Cardiac muscle cell (in vitro differentiated cells and primary cell): ENCODE measurements around the gene NCS1. TPM values are rescaled to one million over a fixed set of nuclear protein-coding genes. Genes with fewer than 3 reads are reported as not detected.

Source experiments
- DNase-seq, 2 donors: peaks; one replicate each; pipeline versions ENCODE4 v3.0.0 to v3.0.0-alpha.2; 2010 to 2017; ENCODE audit warnings: low read depth in 1 of 2, low spot score in 1 of 2
- H3K27ac ChIP-seq: fragments of 200-600 bp; sonication (generic); 2 replicates; pipeline ENCODE4 v1.5.1; 2016
- H3K27me3 ChIP-seq: fragments of 200-600 bp; sonication (generic); 2 replicates; pipeline ENCODE4 v1.6.0; 2016; ENCODE audit warnings: control low read depth
- H3K36me3 ChIP-seq: fragments of 200-600 bp; sonication (generic); 2 replicates; pipeline ENCODE4 v1.5.1; 2016; ENCODE audit warnings: control low read depth
- H3K4me1 ChIP-seq: fragments of 200-600 bp; sonication (generic); 2 replicates; pipeline ENCODE4 v1.8.1; 2017; ENCODE audit warnings: low read depth, mild to moderate bottlenecking, mixed run types
- H3K4me3 ChIP-seq: fragments of 200-600 bp; sonication (generic); 2 replicates; pipeline ENCODE4 v1.5.1; 2016; ENCODE audit warnings: mild to moderate bottlenecking
- H3K9me3 ChIP-seq: fragments of 200-600 bp; sonication (generic); 2 replicates; pipeline ENCODE4 v1.5.1; 2017; ENCODE audit warnings: low read depth, mild to moderate bottlenecking, control low read depth
- CTCF ChIP-seq: IDR thresholded peaks from 2 replicates; pipeline ENCODE4 v1.5.1; 2012; ENCODE audit warnings: low read depth, mild to moderate bottlenecking, low read length
- polyA plus RNA-seq: library from polyadenylated mRNA; unstranded; fragments of >200 nt; fragmentation: Nextera tagmentation; extraction: Ambion mirVana; gene quantifications from 2 replicates; pipeline ENCODE4 v1.2.1, GENCODE V29; 2016
- total RNA-seq: library from RNA; depleted of rRNA; stranded (reverse); fragments of >200 nt; gene quantifications from 2 replicates; pipeline ENCODE4 v1.2.3, GENCODE V29; 2016

The NCS1 gene
- total and polyA plus RNA-seq, 2 experiments from 2014 or later: 48.3 to 55.7 TPM

- peak; percentile 77 to 79 for DNase-seq
- Histone ChIP-seq H3K27ac (peak overlapping the region; percentile 76), H3K4me3 (no peak overlapping the region), H3K4me1 (peaks cover 15% of the 10 kb centered on the region), H3K36me3 (peaks cover 5% of the 10 kb centered on the region), H3K27me3 (no peaks in the 10 kb centered on the region), H3K9me3 (no peaks in the 10 kb centered on the region)
- TF ChIP-seq CTCF: peak; percentile 43
Measured at GRCh38 chr9:130220352-130220751, 48.1 kb downstream of the NCS1 start.

- Histone ChIP-seq H3K36me3 (peaks cover 9% of the 10 kb centered on the region), H3K9me3 (no peaks in the 10 kb centered on the region), H3K27me3 (no peaks in the 10 kb centered on the region), H3K27ac (no peak overlapping the region), H3K4me3 (no peak overlapping the region), H3K4me1 (peaks cover 11% of the 10 kb centered on the region)
- no peak for TF ChIP-seq CTCF
- DNase-seq: no peak
Measured at GRCh38 chr9:130222833-130223232, 50.6 kb downstream of the NCS1 start.

- Histone ChIP-seq H3K4me3 (no peak overlapping the region), H3K36me3 (peaks cover 14% of the 10 kb centered on the region), H3K9me3 (no peaks in the 10 kb centered on the region), H3K27ac (no peak overlapping the region), H3K27me3 (no peaks in the 10 kb centered on the region), H3K4me1 (peaks cover 10% of the 10 kb centered on the region)
- DNase-seq: no peak
- TF ChIP-seq CTCF: no peak
Measured at GRCh38 chr9:130225071-130225470, 52.9 kb downstream of the NCS1 start.

GRCh38 chr9:130225586-130225985, 53.4 kb downstream of the NCS1 start:
- H3K36me3 ChIP-seq: peaks cover 15% of the 10 kb centered on the region
- TF ChIP-seq CTCF: no peak
- no peak for DNase-seq

GRCh38 chr9:130226112-130226511, 53.9 kb downstream of the NCS1 start:
- Histone ChIP-seq H3K36me3 (peaks cover 15% of the 10 kb centered on the region), H3K9me3 (no peaks in the 10 kb centered on the region), H3K27ac (no peak overlapping the region), H3K27me3 (no peaks in the 10 kb centered on the region), H3K4me3 (no peak overlapping the region), H3K4me1 (no peaks in the 10 kb centered on the region)
- no peak for DNase-seq
- TF ChIP-seq CTCF: no peak

More at GRCh38 chr9:130225586-130225985, 53.4 kb downstream of the NCS1 start:
- Histone ChIP-seq H3K9me3 (no peaks in the 10 kb centered on the region), H3K27ac (no peak overlapping the region), H3K27me3 (no peaks in the 10 kb centered on the region), H3K4me1 (peaks cover 5% of the 10 kb centered on the region), H3K4me3 (no peak overlapping the region)

- TF ChIP-seq CTCF: no peak
- H3K4me3 ChIP-seq: no peak overlapping the region
Measured at GRCh38 chr9:130227833-130228232, 55.6 kb downstream of the NCS1 start.

More at GRCh38 chr9:130227833-130228232, 55.6 kb downstream of the NCS1 start:
- Histone ChIP-seq H3K27ac (no peak overlapping the region), H3K4me1 (no peaks in the 10 kb centered on the region), H3K9me3 (no peaks in the 10 kb centered on the region), H3K36me3 (peaks cover 15% of the 10 kb centered on the region), H3K27me3 (no peaks in the 10 kb centered on the region)
- no peak for DNase-seq
